ENCODE measurements around the gene AKAP6. TPM values are rescaled to one million over a fixed set of nuclear protein-coding genes. Genes with fewer than 3 reads are reported as not detected.

Gene AKAP6
- polyA plus RNA-seq, 3 donors from 2014 or later = not detected

GRCh38 chr14:32514681-32515080 is 185.6 kb downstream of the AKAP6 start:
- Mint-ChIP-seq H3K4me1 (no peaks in the 10 kb centered on the region), H3K36me3 (no peaks in the 10 kb centered on the region), H3K9me3 (peaks cover 0 to 6% (median 2%) of the 10 kb centered on the region in 6 donors), H3K27me3 (ENCODE audit: low read depth in 3 of 3) (peaks cover 0 to 2% (median 0%) of the 10 kb centered on the region in 3 donors), H3K27ac (no peak overlapping the region), H3K4me3 (no peak overlapping the region)
- DNase-seq = no peak

- peaks cover 0 to 9% (median 4%) of the 10 kb centered on the region in 6 donors for H3K9me3 Mint-ChIP-seq
- H3K27ac Mint-ChIP-seq = no peak overlapping the region
These were observed 195.7 kb downstream of the AKAP6 start for GRCh38 chr14:32524609-32525375.

DNA sequence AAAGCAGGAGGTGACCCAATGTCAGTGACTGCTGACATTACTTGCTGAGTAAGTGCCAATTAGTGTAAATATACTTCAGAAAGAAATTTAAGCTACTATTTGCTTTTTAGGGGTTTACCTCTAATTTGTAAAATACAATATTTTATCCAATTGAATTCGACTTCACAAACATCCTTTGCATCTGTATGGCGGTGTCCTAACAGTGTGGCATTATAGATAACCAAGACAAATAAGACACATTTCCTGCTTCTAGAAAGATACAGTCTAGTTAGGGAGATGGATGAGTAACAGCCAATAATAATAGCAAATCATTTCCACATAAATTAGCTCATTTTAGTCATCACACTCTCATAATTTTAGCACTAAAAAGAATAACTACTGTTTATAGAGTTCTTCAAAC is 196.5 kb downstream of the AKAP6 start:
- DNase-seq = no peak
- H3K27me3 Mint-ChIP-seq (ENCODE audit: low read depth in 3 of 3) = no peaks in the 10 kb centered on the region
- no peak overlapping the region for H3K4me3 Mint-ChIP-seq
- H3K27ac Mint-ChIP-seq = no peak overlapping the region
- H3K4me1 Mint-ChIP-seq = no peaks in the 10 kb centered on the region
- H3K9me3 Mint-ChIP-seq = peaks cover 0 to 9% (median 3%) of the 10 kb centered on the region in 6 donors
- H3K36me3 Mint-ChIP-seq = no peaks in the 10 kb centered on the region

More at GRCh38 chr14:32524609-32525375, 195.7 kb downstream of the AKAP6 start:
- H3K4me1 Mint-ChIP-seq = no peaks in the 10 kb centered on the region
- no peak for DNase-seq
- H3K27me3 Mint-ChIP-seq (ENCODE audit: low read depth in 3 of 3) = peaks cover 0 to 2% (median 0%) of the 10 kb centered on the region in 3 donors
- no peaks in the 10 kb centered on the region for H3K36me3 Mint-ChIP-seq
- no peak overlapping the region for H3K4me3 Mint-ChIP-seq

DNA sequence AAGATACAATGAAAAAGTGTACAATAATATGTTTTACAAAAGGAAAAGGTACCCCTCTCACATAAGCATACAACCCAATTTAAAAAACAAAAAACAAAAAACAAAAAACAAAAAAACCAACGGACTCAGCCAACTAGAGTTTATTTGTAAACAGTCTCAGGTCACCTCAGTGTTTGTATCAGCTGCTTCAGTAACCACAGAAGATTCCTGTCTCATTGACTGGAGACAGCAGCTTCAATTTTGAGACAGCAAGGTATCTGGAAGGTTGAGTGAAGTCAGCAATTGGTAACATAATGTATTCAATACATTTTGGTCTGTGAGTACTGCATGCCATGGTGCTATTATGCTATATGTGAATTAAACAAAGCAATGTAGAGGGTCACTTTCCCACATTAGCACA is 201.7 kb downstream of the AKAP6 start:
- Mint-ChIP-seq H3K4me3 (no peak overlapping the region), H3K27ac (no peak overlapping the region), H3K9me3 (peaks cover 0 to 9% (median 5%) of the 10 kb centered on the region in 6 donors), H3K27me3 (ENCODE audit: low read depth in 3 of 3) (no peaks in the 10 kb centered on the region), H3K36me3 (no peaks in the 10 kb centered on the region), H3K4me1 (no peaks in the 10 kb centered on the region)
- DNase-seq = no peak

GRCh38 chr14:32531942-32532515 is 202.9 kb downstream of the AKAP6 start:
- Mint-ChIP-seq H3K4me1 (no peaks in the 10 kb centered on the region), H3K9me3 (peaks cover 0 to 9% (median 4%) of the 10 kb centered on the region in 6 donors), H3K27me3 (ENCODE audit: low read depth in 3 of 3) (no peaks in the 10 kb centered on the region), H3K36me3 (no peaks in the 10 kb centered on the region), H3K4me3 (no peak overlapping the region), H3K27ac (no peak overlapping the region)
- DNase-seq = no peak

- Mint-ChIP-seq H3K27ac (no peak overlapping the region), H3K4me1 (no peaks in the 10 kb centered on the region), H3K4me3 (no peak overlapping the region), H3K36me3 (no peaks in the 10 kb centered on the region), H3K9me3 (peaks cover 0 to 13% (median 3%) of the 10 kb centered on the region in 6 donors), H3K27me3 (ENCODE audit: low read depth in 3 of 3) (no peaks in the 10 kb centered on the region)
- no peak for DNase-seq
These were observed 205.0 kb downstream of the AKAP6 start for GRCh38 chr14:32534145-32534544.

- H3K4me3 Mint-ChIP-seq = no peak overlapping the region
- H3K36me3 Mint-ChIP-seq = no peaks in the 10 kb centered on the region
- H3K4me1 Mint-ChIP-seq = no peaks in the 10 kb centered on the region
- no peaks in the 10 kb centered on the region for H3K27me3 Mint-ChIP-seq (ENCODE audit: low read depth in 3 of 3)
- no peak for DNase-seq
- H3K27ac Mint-ChIP-seq = no peak overlapping the region
- peaks cover 0 to 13% (median 3%) of the 10 kb centered on the region in 6 donors for H3K9me3 Mint-ChIP-seq
These were observed 207.1 kb downstream of the AKAP6 start for GRCh38 chr14:32536175-32536574.

DNA sequence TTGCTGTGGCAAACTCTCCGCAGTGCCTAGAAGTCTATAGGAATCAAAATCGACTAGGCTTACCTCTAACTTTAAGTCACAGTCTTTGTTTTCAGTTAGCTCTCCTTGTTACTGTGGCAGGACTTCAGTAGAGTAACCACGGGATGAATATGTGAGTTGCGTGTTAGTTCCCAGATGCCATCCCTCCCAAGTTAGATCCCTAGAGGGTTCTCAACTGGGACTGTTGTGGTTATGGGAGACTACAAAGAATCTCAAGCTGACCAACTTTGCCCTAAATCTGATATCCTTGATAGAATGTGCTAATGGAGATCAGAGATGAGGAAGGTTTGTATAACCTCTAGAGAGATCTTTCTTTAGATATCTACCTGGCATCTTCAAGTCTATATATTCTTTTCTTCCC is 208.1 kb downstream of the AKAP6 start:
- H3K9me3 Mint-ChIP-seq = peaks cover 0 to 13% (median 3%) of the 10 kb centered on the region in 6 donors
- H3K4me1 Mint-ChIP-seq = no peaks in the 10 kb centered on the region

GRCh38 chr14:32542507-32542906 is 213.4 kb downstream of the AKAP6 start:
- Mint-ChIP-seq H3K27ac (no peak overlapping the region), H3K4me1 (no peaks in the 10 kb centered on the region), H3K36me3 (no peaks in the 10 kb centered on the region), H3K27me3 (ENCODE audit: low read depth in 3 of 3) (no peaks in the 10 kb centered on the region), H3K4me3 (no peak overlapping the region), H3K9me3 (peaks cover 0 to 8% (median 0%) of the 10 kb centered on the region in 6 donors)
- no peak for DNase-seq

More for the DNA sequence above, 208.1 kb downstream of the AKAP6 start:
- Mint-ChIP-seq H3K36me3 (no peaks in the 10 kb centered on the region), H3K4me3 (no peak overlapping the region), H3K27me3 (ENCODE audit: low read depth in 3 of 3) (no peaks in the 10 kb centered on the region), H3K27ac (no peak overlapping the region)
- no peak for DNase-seq

GRCh38 chr14:32545095-32545494 is 216.0 kb downstream of the AKAP6 start:
- Mint-ChIP-seq H3K4me1 (no peaks in the 10 kb centered on the region), H3K27me3 (ENCODE audit: low read depth in 3 of 3) (no peaks in the 10 kb centered on the region), H3K9me3 (peaks cover 0 to 8% (median 0%) of the 10 kb centered on the region in 6 donors), H3K36me3 (no peaks in the 10 kb centered on the region), H3K4me3 (no peak overlapping the region), H3K27ac (no peak overlapping the region)
- no peak for DNase-seq

DNA sequence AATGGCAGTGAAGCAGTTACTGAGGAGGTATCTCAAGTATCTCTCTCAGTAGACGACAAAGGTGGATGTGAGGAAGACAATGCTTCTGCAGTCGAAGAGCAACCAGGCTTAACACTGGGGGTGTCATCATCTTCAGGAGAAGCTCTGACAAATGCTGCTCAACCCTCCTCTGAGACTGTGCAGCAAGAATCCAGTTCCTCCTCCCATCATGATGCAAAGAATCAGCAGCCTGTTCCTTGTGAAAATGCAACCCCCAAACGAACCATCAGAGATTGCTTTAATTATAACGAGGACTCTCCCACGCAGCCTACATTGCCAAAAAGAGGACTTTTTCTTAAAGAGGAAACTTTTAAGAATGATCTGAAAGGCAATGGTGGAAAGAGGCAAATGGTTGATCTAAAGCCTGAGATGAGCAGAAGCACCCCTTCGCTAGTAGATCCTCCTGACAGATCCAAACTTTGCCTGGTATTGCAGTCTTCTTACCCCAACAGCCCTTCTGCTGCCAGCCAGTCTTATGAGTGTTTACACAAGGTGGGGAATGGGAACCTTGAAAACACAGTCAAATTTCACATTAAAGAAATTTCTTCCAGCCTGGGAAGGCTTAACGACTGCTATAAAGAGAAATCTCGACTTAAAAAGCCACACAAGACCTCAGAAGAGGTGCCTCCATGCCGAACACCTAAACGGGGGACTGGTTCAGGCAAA is 216.6 kb downstream of the AKAP6 start:
- Mint-ChIP-seq H3K27me3 (ENCODE audit: low read depth in 3 of 3) (no peaks in the 10 kb centered on the region), H3K4me1 (no peaks in the 10 kb centered on the region), H3K4me3 (no peak overlapping the region), H3K9me3 (peaks cover 0 to 8% (median 0%) of the 10 kb centered on the region in 6 donors), H3K27ac (no peak overlapping the region), H3K36me3 (no peaks in the 10 kb centered on the region)
- no peak for DNase-seq

DNA sequence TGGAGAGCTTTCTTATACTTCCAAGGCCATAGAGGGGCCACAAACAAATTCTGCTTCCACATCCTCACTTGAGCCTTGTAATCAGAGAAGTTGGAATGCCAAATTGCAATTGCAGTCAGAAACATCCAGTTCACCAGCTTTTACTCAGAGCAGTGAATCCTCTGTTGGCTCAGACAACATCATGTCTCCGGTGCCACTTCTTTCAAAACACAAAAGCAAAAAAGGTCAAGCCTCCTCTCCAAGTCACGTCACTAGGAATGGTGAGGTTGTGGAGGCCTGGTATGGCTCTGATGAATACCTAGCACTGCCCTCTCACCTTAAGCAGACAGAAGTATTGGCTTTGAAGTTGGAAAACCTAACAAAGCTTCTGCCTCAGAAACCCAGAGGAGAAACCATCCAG is 217.1 kb downstream of the AKAP6 start:
- Mint-ChIP-seq H3K36me3 (no peaks in the 10 kb centered on the region), H3K27ac (no peak overlapping the region), H3K4me3 (no peak overlapping the region), H3K27me3 (ENCODE audit: low read depth in 3 of 3) (no peaks in the 10 kb centered on the region), H3K9me3 (peaks cover 0 to 8% (median 0%) of the 10 kb centered on the region in 6 donors), H3K4me1 (no peaks in the 10 kb centered on the region)
- DNase-seq = no peak

DNA sequence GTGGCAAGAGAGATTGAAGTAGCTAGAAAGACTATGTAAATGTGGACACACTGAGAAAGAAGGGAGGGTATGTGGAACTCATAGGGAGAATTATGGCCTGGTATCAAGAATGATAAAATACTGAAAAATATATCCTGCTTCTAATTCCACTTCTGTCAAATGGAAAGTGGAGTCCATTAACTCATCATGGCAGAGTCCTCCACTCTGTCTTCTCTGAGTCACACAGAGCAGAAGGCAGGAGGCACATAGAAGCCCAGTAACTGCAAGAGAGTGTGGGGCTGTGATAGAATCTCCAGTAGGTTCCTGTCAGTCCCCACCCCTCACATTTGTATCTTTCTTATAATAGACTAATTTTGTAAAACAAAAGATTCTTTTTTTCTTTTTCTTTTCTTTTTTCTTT is 223.7 kb downstream of the AKAP6 start:
- Mint-ChIP-seq H3K4me1 (no peaks in the 10 kb centered on the region), H3K36me3 (no peaks in the 10 kb centered on the region), H3K27ac (no peak overlapping the region), H3K27me3 (ENCODE audit: low read depth in 3 of 3) (no peaks in the 10 kb centered on the region), H3K9me3 (peaks cover 0 to 2% (median under 1%) of the 10 kb centered on the region in 6 donors), H3K4me3 (no peak overlapping the region)
- DNase-seq = no peak

- no peaks in the 10 kb centered on the region for H3K36me3 Mint-ChIP-seq
- H3K9me3 Mint-ChIP-seq = peaks cover 0 to 2% (median 0%) of the 10 kb centered on the region in 6 donors
- no peak overlapping the region for H3K27ac Mint-ChIP-seq
- no peaks in the 10 kb centered on the region for H3K27me3 Mint-ChIP-seq (ENCODE audit: low read depth in 3 of 3)
- DNase-seq = no peak
- peaks cover under 1 to 1% of the 10 kb centered on the region in 2 donors for H3K4me1 Mint-ChIP-seq
- no peak overlapping the region for H3K4me3 Mint-ChIP-seq
These were observed 229.9 kb downstream of the AKAP6 start for GRCh38 chr14:32559048-32559447.

All from immature natural killer cell (primary cell).